ENCODE data around the gene FNTB.
"Not testable (repeated sequence)": the region's sequence is repeated elsewhere in the genome, so short reads cannot be mapped to it uniquely, and the experiment has no call there.

The FNTB gene

DNA sequence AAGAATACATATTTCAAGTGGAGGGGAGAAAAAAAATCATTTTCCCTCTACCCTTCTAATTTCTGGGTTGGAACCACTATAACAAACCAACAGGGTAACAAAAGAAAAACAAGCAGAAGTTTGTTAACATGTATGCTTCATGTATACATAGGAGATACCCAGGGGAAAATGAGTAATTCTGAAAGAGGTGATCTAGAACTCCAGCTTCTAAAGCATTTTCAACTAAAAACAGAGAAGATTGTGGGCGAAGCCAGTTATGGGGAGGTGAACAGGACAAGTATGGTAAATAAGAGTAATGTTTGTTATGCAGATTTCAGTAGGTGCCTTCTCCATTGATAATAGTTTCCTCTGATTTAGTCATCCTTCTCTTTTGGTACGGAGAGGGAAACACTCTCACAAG lies 16.7 kb downstream of the FNTB start:
- H3K36me3 Mint-ChIP-seq (ENCODE audit: low read depth): peaks cover 30% of the 10 kb centered on the region
- H3K4me3 Mint-ChIP-seq: no peak overlapping the region
- peak overlapping the region; percentile 86 for H3K27ac Mint-ChIP-seq

DNA sequence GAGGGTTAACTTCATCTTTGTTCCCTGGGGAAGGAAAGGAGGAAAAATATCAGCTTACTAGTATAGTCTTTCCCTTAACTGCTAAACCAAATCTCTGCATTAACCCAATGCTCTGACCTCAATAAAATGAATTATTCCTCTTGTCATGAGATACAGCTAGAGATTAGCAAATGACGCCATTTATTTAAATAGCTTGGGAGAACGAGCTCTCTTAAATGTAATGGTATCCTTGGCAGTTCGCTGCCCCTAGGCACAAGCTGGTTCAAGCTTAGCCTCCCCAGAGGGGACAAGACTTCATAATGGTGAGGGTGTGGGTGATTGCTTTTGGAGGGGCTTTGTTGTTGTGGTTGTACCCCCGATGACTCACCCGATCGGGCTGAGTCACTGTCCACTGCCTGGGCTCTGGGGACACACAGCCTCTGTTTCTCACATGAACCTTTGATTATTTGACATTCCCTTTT lies 19.6 kb downstream of the FNTB start:
- no peak for DNase-seq
- Mint-ChIP-seq H3K4me3 (no peak overlapping the region), H3K36me3 (ENCODE audit: low read depth) (peaks cover 50% of the 10 kb centered on the region), H3K4me1 (ENCODE audit: low read depth) (peaks cover 31% of the 10 kb centered on the region), H3K27ac (no peak overlapping the region), H3K9me3 (no peaks in the 10 kb centered on the region), H3K27me3 (no peaks in the 10 kb centered on the region)

More for the DNA sequence above, 16.7 kb downstream of the FNTB start:
- DNase-seq: no peak
- H3K27me3 Mint-ChIP-seq: no peaks in the 10 kb centered on the region
- peaks cover 50% of the 10 kb centered on the region for H3K4me1 Mint-ChIP-seq (ENCODE audit: low read depth)
- no peaks in the 10 kb centered on the region for H3K9me3 Mint-ChIP-seq

DNA sequence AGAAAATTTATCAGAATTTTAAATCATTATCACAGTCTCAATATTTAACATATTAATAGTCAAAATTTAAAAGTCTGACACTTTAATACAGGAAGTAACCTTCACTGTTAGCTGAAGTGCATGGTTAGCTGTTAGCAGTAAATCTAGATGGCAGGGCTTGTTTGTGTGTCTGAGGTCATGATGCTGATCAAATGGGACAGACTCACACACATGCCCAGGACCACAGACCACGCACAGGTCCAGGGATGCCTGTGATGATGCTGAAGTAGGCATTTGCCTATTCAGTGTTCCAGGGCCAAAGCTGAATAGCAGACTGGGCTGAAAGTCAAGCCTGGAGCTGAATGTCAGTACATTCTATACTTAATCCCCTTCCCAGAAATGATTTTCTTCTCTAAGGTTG lies 20.5 kb downstream of the FNTB start:
- peaks cover 24% of the 10 kb centered on the region for H3K4me1 Mint-ChIP-seq (ENCODE audit: low read depth)
- no peak overlapping the region for H3K4me3 Mint-ChIP-seq
- H3K9me3 Mint-ChIP-seq: no peaks in the 10 kb centered on the region

DNA sequence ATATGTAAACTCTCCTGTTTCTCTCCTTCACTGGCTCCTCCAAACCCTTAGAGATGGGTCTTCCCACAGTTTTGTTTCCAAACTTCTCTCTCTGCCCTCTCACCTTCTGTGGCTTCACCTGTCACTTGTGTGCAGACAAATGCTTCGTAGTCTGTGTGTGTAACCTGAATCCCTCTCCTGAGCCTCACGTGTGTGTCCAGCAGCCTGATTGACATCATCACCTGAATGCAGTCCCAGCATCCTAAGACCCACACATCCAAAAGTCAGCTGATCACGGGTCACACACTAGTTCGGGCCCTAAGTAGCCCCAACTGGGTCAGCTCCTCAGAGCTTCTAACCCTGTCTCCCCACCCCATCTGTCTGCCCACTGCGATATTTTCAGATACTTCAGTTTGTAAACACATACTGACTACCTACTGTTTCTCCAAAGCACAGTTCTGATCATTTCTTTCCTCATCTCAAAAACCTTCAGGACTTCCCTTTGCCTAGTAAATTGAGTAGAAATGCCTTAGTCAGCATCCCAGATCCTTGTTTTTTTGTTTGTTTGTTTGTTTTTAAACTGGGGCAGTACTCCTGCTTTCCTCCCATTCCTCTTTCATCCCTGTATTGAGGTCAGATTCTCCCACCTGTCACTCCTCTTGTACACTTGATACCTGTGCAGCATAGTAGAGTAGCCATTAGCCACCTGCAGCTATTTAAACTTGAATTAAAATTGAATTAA lies 23.7 kb downstream of the FNTB start:
- DNase-seq: no peak
- Mint-ChIP-seq H3K9me3 (no peaks in the 10 kb centered on the region), H3K27ac (peak overlapping the region; percentile 1), H3K4me3 (no peak overlapping the region), H3K27me3 (no peaks in the 10 kb centered on the region), H3K36me3 (ENCODE audit: low read depth) (peaks cover 70% of the 10 kb centered on the region), H3K4me1 (ENCODE audit: low read depth) (peaks cover 5% of the 10 kb centered on the region)

More for the DNA sequence above, 20.5 kb downstream of the FNTB start:
- H3K27ac Mint-ChIP-seq: no peak overlapping the region
- no peak for DNase-seq
- H3K27me3 Mint-ChIP-seq: no peaks in the 10 kb centered on the region
- H3K36me3 Mint-ChIP-seq (ENCODE audit: low read depth): peaks cover 59% of the 10 kb centered on the region

DNA sequence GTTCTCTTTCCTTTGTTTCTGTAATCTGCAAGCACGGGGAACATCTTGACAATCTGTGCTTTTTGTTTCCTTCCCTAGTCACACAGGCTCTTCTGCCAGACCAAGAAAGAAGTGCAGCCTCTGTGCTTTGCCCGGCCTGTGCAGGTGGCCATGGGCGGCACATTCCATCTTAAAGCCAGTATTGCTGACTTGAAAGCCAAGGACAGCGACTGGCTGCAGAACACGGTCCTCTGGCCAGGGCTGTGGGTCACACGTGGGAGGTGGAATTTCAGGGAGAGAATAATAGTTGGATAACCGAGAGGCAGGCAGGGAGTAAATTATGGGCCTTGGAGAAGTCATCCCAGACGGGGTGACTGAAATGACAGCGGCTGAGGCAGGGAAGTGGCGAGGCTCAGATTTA lies 24.8 kb downstream of the FNTB start:
- no peak overlapping the region for H3K27ac Mint-ChIP-seq
- no peaks in the 10 kb centered on the region for H3K9me3 Mint-ChIP-seq
- no peak overlapping the region for H3K4me3 Mint-ChIP-seq
- no peaks in the 10 kb centered on the region for H3K4me1 Mint-ChIP-seq (ENCODE audit: low read depth)
- no peaks in the 10 kb centered on the region for H3K27me3 Mint-ChIP-seq
- H3K36me3 Mint-ChIP-seq (ENCODE audit: low read depth): peaks cover 71% of the 10 kb centered on the region
- no peak for DNase-seq

DNA sequence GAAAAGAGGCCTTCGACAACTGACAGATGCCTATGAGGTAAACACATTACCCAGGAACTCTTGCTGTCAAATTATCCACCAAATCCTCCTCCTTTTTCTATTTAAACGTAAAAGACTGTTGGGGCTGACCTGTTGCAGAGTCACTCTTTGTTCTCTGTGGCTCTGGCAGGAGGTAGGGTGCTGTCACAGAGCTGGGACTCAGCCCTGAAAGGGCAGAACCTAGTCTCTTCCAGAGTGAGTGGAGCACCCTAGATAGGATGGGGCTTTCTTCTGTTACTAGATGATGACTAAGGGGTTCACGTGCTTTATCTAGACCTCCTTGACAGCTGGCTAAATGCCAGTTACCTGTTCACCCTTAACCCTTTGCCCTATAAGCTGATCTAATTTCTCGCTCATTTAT lies 25.7 kb downstream of the FNTB start:
- Mint-ChIP-seq H3K27ac (no peak overlapping the region), H3K9me3 (no peaks in the 10 kb centered on the region), H3K4me1 (ENCODE audit: low read depth) (no peaks in the 10 kb centered on the region), H3K36me3 (ENCODE audit: low read depth) (peaks cover 72% of the 10 kb centered on the region), H3K4me3 (no peak overlapping the region), H3K27me3 (no peaks in the 10 kb centered on the region)
- DNase-seq: no peak

DNA sequence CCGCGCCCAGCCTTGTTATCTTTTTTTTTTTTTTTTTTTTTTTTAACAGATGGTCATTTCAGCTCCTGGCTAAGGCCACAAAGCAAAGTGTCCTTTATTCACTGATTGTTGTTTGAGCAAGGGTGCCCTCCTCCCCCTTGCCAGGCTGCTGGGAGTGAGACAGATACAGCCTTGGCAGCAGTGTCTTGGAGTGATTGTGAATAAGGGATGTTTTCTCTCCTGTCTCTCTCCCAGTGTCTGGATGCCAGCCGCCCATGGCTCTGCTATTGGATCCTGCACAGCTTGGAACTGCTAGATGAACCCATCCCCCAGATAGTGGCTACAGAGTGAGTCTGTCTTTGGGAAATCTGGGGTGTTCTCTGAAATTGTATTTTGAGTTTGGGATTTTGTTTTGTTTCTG lies 28.7 kb downstream of the FNTB start:
- Mint-ChIP-seq H3K4me3 (no peak overlapping the region), H3K36me3 (ENCODE audit: low read depth) (peaks cover 63% of the 10 kb centered on the region), H3K9me3 (no peaks in the 10 kb centered on the region), H3K4me1 (ENCODE audit: low read depth) (no peaks in the 10 kb centered on the region), H3K27me3 (no peaks in the 10 kb centered on the region), H3K27ac (no peak overlapping the region)
- DNase-seq: no peak

DNA sequence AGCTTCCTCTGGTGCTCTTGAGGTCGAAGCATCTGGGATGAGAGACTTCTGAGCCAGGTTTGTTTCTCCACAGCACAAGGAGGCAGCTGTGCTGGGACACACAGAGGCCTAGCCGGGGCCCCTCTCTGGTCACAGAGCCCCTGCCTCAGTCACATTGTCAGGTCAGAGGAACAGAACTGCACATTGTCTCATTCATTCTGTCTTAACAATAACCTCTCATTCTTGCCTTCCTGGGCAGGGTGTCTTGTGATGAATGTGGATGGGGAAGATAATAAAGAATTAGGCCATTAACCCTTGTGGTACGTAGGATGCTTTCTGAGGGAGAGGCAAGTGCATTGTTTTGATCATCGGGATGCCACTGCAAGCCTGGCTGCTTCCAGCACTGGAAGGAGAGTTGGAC lies 29.8 kb downstream of the FNTB start:
- H3K27ac Mint-ChIP-seq: peak overlapping the region; percentile 5
- no peaks in the 10 kb centered on the region for H3K9me3 Mint-ChIP-seq
- peaks cover 60% of the 10 kb centered on the region for H3K36me3 Mint-ChIP-seq (ENCODE audit: low read depth)
- DNase-seq: no peak
- H3K4me1 Mint-ChIP-seq (ENCODE audit: low read depth): no peaks in the 10 kb centered on the region
- H3K27me3 Mint-ChIP-seq: no peaks in the 10 kb centered on the region
- H3K4me3 Mint-ChIP-seq: no peak overlapping the region

DNA sequence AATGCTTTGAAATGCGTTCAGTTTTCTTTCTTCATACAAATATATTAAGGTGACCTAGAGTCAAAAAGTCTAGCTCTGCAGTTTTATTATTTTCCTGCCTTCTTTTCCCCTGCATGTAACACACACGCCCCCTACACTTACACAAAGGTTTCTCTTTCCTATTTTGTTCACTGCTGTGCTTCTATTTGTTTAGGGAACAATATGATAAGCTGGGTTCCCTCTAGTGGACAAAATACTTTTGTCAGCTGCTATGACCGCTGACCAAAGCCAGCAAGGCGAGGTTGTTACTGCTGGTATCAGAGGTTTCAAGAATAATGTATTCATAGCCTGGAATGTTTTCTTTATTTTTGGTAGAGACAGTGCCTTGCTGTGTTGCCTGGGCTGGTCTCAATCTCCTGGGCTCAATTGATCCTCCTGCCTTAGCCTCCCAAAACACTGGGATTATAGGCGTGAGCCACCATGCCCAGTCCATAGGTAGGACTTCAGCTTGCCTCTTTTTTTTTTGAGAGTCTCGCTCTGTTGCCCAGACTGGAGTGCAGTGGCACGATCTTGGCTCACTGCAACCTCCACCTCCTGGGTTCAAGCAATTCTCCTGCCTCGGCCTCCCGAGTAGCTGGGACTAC lies 33.4 kb downstream of the FNTB start:
- Mint-ChIP-seq H3K36me3 (ENCODE audit: low read depth) (peaks cover 42% of the 10 kb centered on the region), H3K27me3 (no peaks in the 10 kb centered on the region), H3K27ac (no peak overlapping the region), H3K4me3 (no peak overlapping the region), H3K9me3 (no peaks in the 10 kb centered on the region), H3K4me1 (ENCODE audit: low read depth) (no peaks in the 10 kb centered on the region)
- DNase-seq: no peak

DNA sequence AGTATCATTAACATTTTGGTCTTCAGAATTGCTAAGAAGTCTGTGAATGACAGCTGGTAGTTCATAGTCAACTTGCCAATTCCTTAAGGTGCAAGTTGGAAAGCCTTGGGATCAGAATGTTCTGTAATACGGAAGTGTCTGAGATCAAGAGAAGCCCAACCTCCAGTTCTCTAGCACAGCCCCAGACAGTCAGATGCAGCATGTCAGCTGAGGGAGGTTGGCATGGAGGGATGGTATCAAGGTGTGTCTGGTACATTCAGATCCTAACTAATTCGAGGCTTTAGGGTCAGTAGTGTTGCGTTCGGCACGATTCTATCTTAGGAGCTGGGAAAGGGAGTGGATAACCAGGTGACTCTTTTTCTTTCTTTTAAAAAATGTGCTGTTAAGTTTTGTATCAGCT lies 38.3 kb downstream of the FNTB start:
- H3K36me3 Mint-ChIP-seq (ENCODE audit: low read depth): peaks cover 60% of the 10 kb centered on the region
- H3K27ac Mint-ChIP-seq: no peak overlapping the region
- H3K4me3 Mint-ChIP-seq: no peak overlapping the region
- no peaks in the 10 kb centered on the region for H3K4me1 Mint-ChIP-seq (ENCODE audit: low read depth)
- H3K27me3 Mint-ChIP-seq: no peaks in the 10 kb centered on the region
- H3K9me3 Mint-ChIP-seq: no peaks in the 10 kb centered on the region
- no peak for DNase-seq

DNA sequence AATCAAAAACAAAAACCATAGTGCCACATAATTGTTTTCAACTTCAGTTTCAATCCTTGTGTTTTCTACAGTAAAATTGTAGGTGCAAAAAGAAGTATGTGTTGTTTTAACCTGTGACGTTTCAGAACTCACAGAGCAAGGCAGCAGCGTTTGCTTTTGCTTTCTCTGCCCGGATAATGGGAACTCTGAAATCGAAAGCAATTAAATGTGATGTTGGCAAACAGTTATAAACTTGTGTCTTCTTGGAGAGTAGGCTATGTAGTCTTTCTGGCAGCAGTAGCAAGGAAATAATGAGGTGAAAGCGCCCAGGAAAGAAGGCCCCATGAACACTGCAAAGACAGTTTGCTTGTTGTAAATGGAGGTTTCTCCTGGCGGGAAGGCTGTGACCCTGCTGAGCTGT lies 39.1 kb downstream of the FNTB start:
- DNase-seq: no peak
- H3K36me3 Mint-ChIP-seq (ENCODE audit: low read depth): peaks cover 64% of the 10 kb centered on the region
- H3K9me3 Mint-ChIP-seq: no peaks in the 10 kb centered on the region
- H3K4me3 Mint-ChIP-seq: no peak overlapping the region
- no peaks in the 10 kb centered on the region for H3K27me3 Mint-ChIP-seq
- no peaks in the 10 kb centered on the region for H3K4me1 Mint-ChIP-seq (ENCODE audit: low read depth)
- H3K27ac Mint-ChIP-seq: no peak overlapping the region

DNA sequence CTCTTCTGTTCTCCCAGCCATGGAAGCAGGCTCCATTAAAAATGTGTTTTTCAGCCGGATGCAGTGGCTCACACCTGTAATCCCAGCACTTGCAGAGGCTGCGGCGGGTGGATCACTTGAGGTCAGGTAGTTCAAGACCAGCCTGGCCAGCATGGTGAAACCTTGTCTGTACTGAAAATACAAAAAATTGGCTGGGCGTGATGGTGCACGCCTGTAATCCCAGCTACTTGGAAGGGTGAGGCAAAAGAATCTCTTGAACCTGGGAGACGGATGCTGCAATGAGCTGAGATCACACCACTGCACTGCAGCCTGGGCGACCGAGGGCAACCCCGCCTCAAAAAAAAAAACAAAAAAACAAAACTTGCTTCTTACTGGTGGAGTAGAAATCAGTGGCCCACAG lies 39.8 kb downstream of the FNTB start:
- Mint-ChIP-seq H3K4me1 (ENCODE audit: low read depth) (no peaks in the 10 kb centered on the region), H3K36me3 (ENCODE audit: low read depth) (peaks cover 63% of the 10 kb centered on the region), H3K27me3 (no peaks in the 10 kb centered on the region), H3K9me3 (no peaks in the 10 kb centered on the region), H3K27ac (no peak overlapping the region), H3K4me3 (no peak overlapping the region)
- DNase-seq: no peak

DNA sequence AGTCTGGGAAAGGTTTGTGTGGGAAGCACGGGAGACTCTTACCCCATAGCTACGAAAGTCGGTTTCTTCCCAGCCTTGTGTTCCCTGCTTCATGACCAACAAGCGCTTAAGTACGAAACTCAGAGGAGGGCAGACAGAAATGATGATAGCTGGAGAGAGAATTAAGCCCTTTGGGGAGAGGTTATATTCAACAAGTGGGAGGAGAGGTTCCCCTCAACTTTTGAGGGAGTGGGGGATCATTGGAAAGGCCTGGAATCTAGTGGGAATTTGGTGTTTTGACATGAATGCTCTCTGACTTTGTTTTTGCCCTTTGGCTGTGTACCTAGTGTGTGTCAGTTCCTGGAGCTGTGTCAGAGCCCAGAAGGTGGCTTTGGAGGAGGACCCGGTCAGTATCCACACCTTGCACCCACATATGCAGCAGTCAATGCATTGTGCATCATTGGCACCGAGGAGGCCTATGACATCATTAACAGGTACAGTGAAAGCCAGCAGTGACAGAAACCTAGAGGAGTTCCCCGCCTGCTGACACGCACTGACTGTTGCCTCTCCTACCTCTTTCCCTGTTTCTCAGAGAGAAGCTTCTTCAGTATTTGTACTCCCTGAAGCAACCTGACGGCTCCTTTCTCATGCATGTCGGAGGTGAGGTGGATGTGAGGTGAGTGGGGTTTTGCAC lies 40.6 kb downstream of the FNTB start:
- no peak for DNase-seq
- Mint-ChIP-seq H3K27me3 (no peaks in the 10 kb centered on the region), H3K4me1 (ENCODE audit: low read depth) (no peaks in the 10 kb centered on the region), H3K27ac (no peak overlapping the region), H3K36me3 (ENCODE audit: low read depth) (peaks cover 61% of the 10 kb centered on the region), H3K4me3 (no peak overlapping the region), H3K9me3 (no peaks in the 10 kb centered on the region)

DNA sequence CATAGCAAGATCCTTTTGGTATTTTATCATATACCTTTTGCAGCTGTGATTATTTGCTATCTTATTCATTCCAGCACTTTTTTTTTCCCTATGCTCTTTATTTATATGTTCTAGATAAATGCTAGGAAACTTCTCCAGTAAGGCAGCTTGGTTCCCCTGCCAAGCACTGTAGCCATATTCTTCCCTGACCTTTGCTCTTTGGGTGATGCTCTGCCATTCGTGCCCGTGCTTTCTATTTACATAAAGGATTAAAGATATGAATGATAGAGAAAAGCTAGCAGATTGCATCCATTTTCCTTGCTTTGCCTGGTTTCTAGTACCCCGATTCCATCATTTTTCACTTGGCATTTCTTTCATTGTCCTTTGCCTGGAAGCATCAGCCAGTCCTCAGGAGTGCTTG lies 42.2 kb downstream of the FNTB start:
- peaks cover 68% of the 10 kb centered on the region for H3K36me3 Mint-ChIP-seq (ENCODE audit: low read depth)
- no peak for DNase-seq
- H3K27ac Mint-ChIP-seq: no peak overlapping the region

DNA sequence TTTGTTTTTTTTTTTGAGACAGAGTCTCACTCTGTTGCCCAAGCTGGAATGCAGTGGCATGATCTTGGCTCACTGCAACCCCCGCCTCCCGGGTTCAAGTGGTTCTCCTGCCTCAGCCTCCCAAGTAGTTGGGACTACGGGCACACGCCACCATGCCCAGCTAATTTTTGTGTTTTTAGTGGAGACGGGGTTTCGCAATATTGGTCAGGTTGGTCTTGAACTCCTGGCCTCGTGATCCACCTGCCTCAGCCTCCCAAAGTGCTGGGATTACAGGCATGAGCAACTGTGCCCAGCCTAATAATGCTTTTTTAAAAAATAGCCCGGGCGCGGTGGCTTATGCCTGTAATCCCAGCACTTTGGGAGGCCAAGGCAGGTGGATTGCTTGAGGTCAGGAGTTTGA lies 44.6 kb downstream of the FNTB start:
- not testable (repeated sequence) for H3K4me1 Mint-ChIP-seq (ENCODE audit: low read depth); H3K4me3 Mint-ChIP-seq; H3K9me3 Mint-ChIP-seq; DNase-seq; H3K27me3 Mint-ChIP-seq; H3K27ac Mint-ChIP-seq
- H3K36me3 Mint-ChIP-seq (ENCODE audit: low read depth): peaks cover 69% of the 10 kb centered on the region

More for the DNA sequence above, 42.2 kb downstream of the FNTB start:
- Mint-ChIP-seq H3K4me3 (no peak overlapping the region), H3K9me3 (no peaks in the 10 kb centered on the region), H3K27me3 (no peaks in the 10 kb centered on the region), H3K4me1 (ENCODE audit: low read depth) (no peaks in the 10 kb centered on the region)

All from activated T-cell treated with anti-CD3 and anti-CD28 coated beads, Interleukin-2, amount 50 U/mL, for 24 hours (primary cell).